Keratinocyte (primary cell): ENCODE data around the gene CMSS1.

Source experiments
- EZH2 ChIP-seq: IDR thresholded peaks from one replicate; pipeline ENCODE4 v1.6.1; 2012; ENCODE audit warnings: inconsistent platforms, mild to moderate bottlenecking, low read length, moderate library complexity
- TF ChIP-seq, protein P1 (sequence below), 3 experiments: IDR thresholded peaks in 1 of 3; conservative IDR thresholded peaks in 1 of 3; optimal IDR thresholded peaks in 1 of 3; 2 replicates in 2 of 3; 3 replicates in 1 of 3; pipeline versions ENCODE3 to v1.5.1; 2011; ENCODE audit warnings: low read length in 3 of 3, mild to moderate bottlenecking in 3 of 3, moderate library complexity in 2 of 3, control low read depth in 1 of 3, inconsistent platforms in 1 of 3; ENCODE audit not compliant: insufficient read depth in 2 of 3; ENCODE audit errors: extremely low read depth in 1 of 3

DNA sequence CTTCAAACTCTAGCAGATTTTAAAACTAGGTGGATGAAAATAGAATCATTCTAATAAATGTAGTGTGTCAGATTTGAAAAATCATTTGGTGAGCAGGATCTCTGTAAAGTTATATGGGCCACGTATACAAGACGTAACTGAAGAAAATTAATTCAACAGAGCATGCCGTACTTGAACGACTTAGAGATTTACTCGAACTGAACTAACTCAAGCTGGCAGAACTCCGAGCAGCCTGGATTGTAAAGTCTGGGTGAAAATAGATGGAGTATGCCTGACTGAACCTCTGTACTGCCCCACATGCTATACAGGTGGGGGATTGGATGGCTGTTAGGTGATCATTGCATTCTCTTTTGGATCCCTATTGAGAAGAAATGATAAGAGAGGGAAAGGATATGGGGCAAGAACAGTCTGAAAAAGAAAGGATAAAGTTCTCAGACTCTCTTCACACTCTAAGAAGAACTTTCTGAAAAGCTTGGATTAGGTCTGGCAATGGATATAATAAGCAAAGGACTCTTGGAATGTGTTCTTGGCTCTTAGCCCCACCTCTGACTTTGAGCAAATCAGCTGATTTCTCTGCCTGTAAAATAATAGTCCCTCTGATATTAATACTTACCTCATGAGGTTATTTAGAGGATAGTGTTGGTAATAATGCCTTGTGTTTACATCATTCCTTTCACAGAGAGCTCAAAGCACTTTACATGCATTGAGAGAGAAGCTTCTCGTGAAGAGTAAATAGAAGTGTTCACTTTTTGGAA lies 149.2 kb downstream of the CMSS1 start:
- TF ChIP-seq, protein P1, sequence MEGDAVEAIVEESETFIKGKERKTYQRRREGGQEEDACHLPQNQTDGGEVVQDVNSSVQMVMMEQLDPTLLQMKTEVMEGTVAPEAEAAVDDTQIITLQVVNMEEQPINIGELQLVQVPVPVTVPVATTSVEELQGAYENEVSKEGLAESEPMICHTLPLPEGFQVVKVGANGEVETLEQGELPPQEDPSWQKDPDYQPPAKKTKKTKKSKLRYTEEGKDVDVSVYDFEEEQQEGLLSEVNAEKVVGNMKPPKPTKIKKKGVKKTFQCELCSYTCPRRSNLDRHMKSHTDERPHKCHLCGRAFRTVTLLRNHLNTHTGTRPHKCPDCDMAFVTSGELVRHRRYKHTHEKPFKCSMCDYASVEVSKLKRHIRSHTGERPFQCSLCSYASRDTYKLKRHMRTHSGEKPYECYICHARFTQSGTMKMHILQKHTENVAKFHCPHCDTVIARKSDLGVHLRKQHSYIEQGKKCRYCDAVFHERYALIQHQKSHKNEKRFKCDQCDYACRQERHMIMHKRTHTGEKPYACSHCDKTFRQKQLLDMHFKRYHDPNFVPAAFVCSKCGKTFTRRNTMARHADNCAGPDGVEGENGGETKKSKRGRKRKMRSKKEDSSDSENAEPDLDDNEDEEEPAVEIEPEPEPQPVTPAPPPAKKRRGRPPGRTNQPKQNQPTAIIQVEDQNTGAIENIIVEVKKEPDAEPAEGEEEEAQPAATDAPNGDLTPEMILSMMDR (optimal IDR thresholded peaks at IDR 0.05 in 1 of 3, IDR thresholded peaks at IDR 0.05 in 1 of 3, conservative IDR thresholded peaks at IDR 0.05 in 1 of 3; ENCODE audit: extremely low read depth in 1 of 3, insufficient read depth in 2 of 3, low read length in 3 of 3) = no peak
- TF ChIP-seq EZH2 = no peak
